PC-3 (cell line): Measurements from ENCODE around the gene CEACAM19.

Source experiments
- CTCF ChIP-seq: fragments of 300-600 bp; sonication (generic); conservative IDR thresholded peaks from 2 replicates; pipeline ENCODE4 v1.5.1; 2017; ENCODE audit warnings: antibody characterized with exemption, low read depth, mild to moderate bottlenecking, low read length
- EZH2 ChIP-seq: fragments of 300-600 bp; sonication (generic); IDR thresholded peaks from one replicate; pipeline ENCODE4 v1.6.1; 2017; ENCODE audit warnings: antibody characterized with exemption, mild to moderate bottlenecking, low read length; ENCODE audit not compliant: unreplicated experiment
- EZH2phosphoT487 ChIP-seq: fragments of 300-600 bp; sonication (generic); IDR thresholded peaks from 2 replicates; pipeline ENCODE4 v1.6.1; 2018; ENCODE audit warnings: mild to moderate bottlenecking, antibody characterized with exemption, low read length, borderline replicate concordance

GRCh38 chr19:44714597-44715169 lies 43.4 kb downstream of the CEACAM19 start:
- TF ChIP-seq CTCF (no peak), EZH2 (no peak), EZH2phosphoT487 (no peak)
